Measurements from ENCODE around the gene TNFSF18. TPM values are rescaled to one million over a fixed set of nuclear protein-coding genes. Genes with fewer than 3 reads are reported as not detected.
"Not testable (repeated sequence)": the region's sequence is repeated elsewhere in the genome, so short reads cannot be mapped to it uniquely, and the experiment has no call there.

The TNFSF18 gene
- polyA plus RNA-seq (ENCODE audit: insufficient read length in 12 of 12): under 1 TPM in 10 of 12 donors, not detected in 2; 0.08 to 0.41 (median 0.15) TPM
- long read RNA-seq, donor 1: 0 reads
- long read RNA-seq, donor 2: 0 reads
- long read RNA-seq, donor 3: 0 reads
- long read RNA-seq, donor 4: 0 reads
- long read RNA-seq, donor 5: 0 reads
- long read RNA-seq, donor 6: 0 reads
- long read RNA-seq, donor 7: 0 reads
- long read RNA-seq, donor 8: 0 reads
- long read RNA-seq, donor 9: 0 reads
- long read RNA-seq, donor 10: 0 reads
- long read RNA-seq, donor 11: 0 reads

GRCh38 chr1:173050865-173051264 lies at the start of gene TNFSF18:
TNFSF18 (minus strand) TSS chr1:173050941; CDS start chr1:173050896, 45 bp downstream.
- DNase-seq: peak; percentile 18

- DNase-seq: no peak
Measured at GRCh38 chr1:173099166-173099565, 48.4 kb upstream of the TNFSF18 start.

GRCh38 chr1:173098117-173098516 lies 47.4 kb upstream of the TNFSF18 start:
- no peak for DNase-seq

- no peak for DNase-seq
Measured at GRCh38 chr1:173097001-173097400, 46.3 kb upstream of the TNFSF18 start.

GRCh38 chr1:173095632-173096031 lies 44.9 kb upstream of the TNFSF18 start:
- DNase-seq: no peak

GRCh38 chr1:173094541-173094940 lies 43.8 kb upstream of the TNFSF18 start:
- DNase-seq: no peak

- no peak for DNase-seq
Measured at GRCh38 chr1:173093691-173094445, 43.1 kb upstream of the TNFSF18 start.

- no peak for DNase-seq
Measured at GRCh38 chr1:173084292-173084691, 33.6 kb upstream of the TNFSF18 start.

- DNase-seq: no peak
Measured at GRCh38 chr1:173082913-173083312, 32.2 kb upstream of the TNFSF18 start.

GRCh38 chr1:173074217-173074616 lies 23.5 kb upstream of the TNFSF18 start:
- not testable (repeated sequence) for DNase-seq

- DNase-seq: no peak
Measured at GRCh38 chr1:173064011-173064410, 13.3 kb upstream of the TNFSF18 start.

GRCh38 chr1:173063171-173063570 lies 12.4 kb upstream of the TNFSF18 start:
- no peak for DNase-seq

- no peak for DNase-seq
Measured at GRCh38 chr1:173062150-173062938, 11.6 kb upstream of the TNFSF18 start.

GRCh38 chr1:173058556-173058955 lies 7.8 kb upstream of the TNFSF18 start:
- no peak for DNase-seq

- DNase-seq: no peak
Measured at GRCh38 chr1:173057984-173058383, 7.2 kb upstream of the TNFSF18 start.

GRCh38 chr1:173056365-173056764 lies 5.6 kb upstream of the TNFSF18 start:
- no peak for DNase-seq

- DNase-seq: no peak
Measured at GRCh38 chr1:173052681-173053196, 2.0 kb upstream of the TNFSF18 start.

GRCh38 chr1:173049322-173049633 lies 1.5 kb downstream of the TNFSF18 start:
- no peak for DNase-seq

GRCh38 chr1:173048621-173049321 lies 2.0 kb downstream of the TNFSF18 start:
- no peak for DNase-seq

GRCh38 chr1:173044656-173045055 lies 6.1 kb downstream of the TNFSF18 start:
- no peak for DNase-seq

- no peak for DNase-seq
Measured at GRCh38 chr1:173043253-173043652, 7.5 kb downstream of the TNFSF18 start.

GRCh38 chr1:173042806-173043205 lies 7.9 kb downstream of the TNFSF18 start:
- no peak for DNase-seq
